Stimulated activated CD8-positive, alpha-beta memory T cell treated with anti-CD3 and anti-CD28 coated beads, Interleukin-7, amount 100 ng/mL, for 24 hours (primary cell): ENCODE data around the gene UBE2D4.
"Not testable (repeated sequence)": the region's sequence is repeated elsewhere in the genome, so short reads cannot be mapped to it uniquely, and the experiment has no call there.

ENCODE experiments used
- DNase-seq: peaks from one replicate; pipeline ENCODE4 v3.0.0-alpha.2; 2020; ENCODE audit warnings: low read depth

Gene UBE2D4

DNA sequence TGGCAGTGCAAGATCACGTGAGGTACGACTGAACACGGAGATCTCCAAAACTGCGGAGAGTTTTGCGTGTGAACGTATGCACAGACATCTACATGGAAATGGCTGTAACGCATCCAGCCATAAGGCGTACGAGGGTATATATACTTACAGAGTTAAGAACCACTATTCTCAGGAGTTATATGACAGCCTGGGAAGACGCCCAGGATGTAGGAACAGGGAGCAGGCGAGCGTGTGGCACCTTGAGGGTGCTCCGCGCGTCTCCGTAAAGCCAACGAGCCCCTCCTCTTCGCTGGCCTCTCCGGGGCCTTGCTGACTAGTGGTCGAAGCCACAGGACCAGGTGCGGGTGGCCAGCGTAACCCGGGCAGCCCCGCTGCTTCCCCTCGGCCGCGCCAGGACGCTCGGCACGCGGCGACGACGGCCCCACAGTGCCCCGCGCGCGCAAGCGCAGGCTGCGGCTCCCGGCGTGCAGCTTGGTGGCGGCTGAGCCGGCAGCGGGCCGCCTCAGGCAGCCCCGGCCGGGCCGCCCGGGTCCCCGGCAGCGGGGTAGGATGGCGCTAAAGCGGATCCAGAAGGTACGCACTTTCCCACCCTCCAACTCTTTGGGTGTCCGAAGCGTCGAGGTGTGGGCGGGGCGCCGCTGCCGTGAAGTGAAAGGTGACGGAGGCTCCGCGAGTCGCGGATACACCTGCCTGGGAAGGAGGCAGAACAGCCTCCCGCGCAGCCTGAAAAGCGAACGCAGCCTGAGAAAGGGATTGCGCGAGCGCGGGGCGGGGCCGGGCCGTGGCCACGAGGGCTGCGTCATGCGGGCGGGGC, at the start of gene UBE2D4:
UBE2D4 (plus strand) TSS at position 453 of the 814 bp plus-strand sequence; CDS start at position 550, 97 bp downstream.
- peak; percentile 79 for DNase-seq

DNA sequence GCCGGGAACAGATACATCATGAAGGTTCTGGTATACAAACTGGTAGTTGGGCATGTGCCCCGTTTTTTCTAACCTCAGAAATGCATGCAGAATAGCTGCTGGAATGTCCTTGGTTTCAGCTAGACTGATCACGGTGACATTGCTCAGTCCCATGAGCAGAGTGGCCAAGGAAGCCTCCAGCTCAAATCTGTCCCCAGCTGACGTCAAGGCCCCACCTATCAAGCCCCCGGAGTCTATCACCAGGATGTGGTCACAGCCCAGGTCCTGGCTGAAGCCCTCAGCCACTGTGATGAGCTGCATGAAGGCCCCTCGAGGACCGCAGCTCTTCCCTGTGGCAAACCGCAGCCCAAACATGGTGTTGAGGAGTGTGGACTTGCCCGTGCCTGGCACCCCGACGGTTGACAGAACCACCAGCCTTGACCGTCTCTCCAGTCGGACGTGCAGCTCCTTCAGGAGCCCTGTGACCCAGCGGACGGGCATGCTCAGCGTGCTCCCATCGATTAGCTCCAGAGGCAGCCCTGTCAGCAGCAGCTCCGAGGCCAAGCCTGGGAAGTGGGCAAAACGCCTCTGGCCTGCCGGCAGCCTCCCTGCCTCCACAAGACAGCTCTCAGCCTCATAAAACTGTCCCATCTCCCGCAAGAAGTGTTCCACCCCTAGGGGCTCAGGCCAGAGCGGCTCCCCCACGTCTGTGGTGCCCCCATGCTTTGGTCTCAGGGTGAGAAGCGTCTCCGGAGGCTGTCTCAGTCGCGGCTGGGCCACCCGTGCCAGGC, 49.1 kb upstream of the UBE2D4 start:
- DNase-seq = no peak

DNA sequence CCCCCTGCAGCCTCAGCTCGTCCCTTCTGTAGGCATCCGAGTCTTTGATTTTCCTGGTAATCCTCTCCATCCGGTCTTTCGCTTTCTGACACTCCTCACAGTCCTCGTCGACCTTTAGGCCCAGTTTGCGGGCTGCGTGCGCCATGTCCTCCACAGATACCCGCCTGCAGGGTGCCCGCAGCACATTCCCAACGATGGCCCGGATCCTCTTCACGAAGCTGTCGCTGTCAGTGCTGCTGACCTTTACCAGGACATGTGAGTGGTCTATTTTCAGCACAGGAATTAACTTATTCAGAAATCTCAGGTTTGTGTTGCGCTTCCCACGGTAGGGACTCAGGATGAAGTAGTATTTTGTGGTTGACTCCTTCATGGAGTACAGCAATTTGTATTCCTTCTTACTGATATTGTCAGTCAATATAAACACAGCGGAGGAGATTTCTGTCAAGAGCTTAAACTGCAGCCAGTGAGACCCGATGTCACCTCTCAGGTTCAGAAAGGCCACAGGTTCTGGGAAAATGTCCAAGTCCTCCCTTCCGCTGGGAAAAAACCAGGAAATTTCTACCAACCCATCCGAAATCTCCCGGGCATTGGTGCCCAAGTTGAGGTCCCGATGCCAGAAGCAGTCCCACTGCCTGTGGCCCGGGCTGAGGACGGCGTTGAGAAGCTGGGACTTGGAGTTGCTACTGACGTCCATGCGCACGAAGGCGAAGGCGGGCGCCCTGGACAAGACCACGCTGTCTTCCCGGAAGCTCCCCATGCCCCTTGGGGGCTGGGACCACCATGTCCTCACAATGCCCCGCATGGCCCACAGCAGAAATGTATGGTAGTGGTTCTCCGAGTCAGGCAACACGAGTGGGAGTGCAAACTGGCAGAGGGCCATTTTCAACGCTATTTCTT, 48.0 kb upstream of the UBE2D4 start:
- DNase-seq = no peak

DNA sequence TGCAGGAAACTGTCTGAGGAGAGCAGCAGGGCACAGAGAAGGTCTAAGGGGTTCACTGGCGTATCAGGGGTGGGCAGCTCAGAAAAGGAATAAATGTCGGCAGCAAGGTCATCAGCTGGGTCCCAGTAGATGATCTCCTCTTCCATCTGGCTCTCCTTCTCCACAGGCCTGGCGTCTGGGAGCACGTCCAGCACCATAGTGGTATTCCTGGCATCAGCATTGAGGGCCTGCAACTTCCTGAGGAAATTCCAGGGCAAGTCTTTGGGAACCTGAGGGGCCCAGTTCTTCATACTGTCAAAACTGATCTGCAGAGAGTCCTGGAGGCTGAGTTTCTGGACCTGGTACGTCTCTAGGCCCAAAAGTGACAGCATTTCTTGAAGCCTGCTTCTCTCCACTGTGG, 47.4 kb upstream of the UBE2D4 start:
- no peak for DNase-seq

DNA sequence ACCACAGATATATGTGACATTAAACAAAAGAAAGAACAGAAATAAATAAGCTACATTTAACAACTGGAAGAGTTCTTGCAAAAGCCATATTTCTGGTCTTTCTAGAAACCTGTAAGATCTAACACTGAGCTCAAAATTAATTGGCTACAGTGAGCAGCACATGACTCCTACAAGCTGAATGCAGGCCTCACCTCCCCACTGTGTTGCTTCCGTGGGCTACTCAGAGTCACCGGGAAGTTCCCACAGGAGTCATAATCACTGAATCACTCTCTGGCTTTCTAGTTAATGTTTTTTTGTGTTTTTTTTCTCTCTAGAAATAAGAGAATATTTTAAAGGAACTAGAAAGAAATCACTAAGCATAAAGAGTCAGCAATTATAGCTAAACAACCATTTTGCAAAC, 46.8 kb upstream of the UBE2D4 start:
- DNase-seq = no peak

DNA sequence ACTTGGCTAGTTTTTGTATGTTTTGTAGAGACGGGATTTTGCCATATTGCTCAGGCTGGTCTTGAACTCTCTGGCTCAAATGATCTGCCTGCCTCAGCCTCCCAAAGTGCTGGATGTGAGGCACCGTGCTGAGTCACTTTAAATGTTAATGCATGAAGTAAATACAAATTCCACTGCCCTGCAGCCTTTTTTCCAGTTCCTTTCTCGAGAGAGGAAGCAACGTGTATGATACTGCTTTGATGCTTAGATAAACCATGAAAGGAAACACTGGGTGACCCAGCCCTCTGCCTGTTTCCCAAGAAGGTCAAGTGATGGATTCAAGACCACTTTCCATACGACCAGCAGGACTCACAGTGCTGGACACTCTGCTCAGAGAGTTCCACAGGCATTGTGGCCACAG, 45.6 kb upstream of the UBE2D4 start:
- no peak for DNase-seq

DNA sequence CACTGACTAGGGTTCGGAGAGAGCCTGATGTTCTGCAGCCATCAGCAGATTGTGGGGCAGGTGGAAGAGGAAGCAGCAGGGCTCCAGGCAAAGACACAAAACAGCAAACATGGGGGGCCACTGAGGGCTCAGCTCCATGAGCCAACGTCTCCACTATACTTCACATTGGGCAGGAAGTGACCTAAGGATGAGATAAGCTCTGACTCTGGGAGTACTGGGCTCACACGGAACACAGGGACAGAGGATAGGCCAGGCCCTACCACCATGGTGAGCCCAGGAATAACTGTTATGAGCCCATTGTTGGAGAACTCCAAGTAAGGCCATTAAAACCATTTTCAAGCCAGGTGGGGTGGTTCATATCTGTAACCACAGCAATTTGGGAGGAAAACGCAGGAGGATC, 42.0 kb upstream of the UBE2D4 start:
- no peak for DNase-seq

DNA sequence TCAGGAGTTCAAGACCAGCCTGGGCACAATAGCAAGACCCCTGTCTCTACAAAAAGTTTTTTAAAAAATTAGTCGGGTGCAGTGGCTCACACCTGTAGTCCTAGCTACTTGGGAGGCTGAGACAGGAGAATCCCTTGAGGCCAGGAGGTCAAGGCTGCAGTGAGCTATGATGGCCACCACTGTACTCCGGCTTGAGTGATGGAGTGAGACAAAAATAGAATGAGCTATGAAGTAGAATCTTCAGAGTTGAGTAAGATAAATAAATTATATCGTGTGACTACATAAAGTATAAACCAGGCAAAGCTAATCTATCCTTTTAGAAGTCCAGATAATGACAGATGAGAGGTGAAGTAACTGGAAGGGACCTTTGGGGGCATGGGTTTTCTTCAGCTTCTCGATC, 41.6 kb upstream of the UBE2D4 start:
- DNase-seq = no peak

DNA sequence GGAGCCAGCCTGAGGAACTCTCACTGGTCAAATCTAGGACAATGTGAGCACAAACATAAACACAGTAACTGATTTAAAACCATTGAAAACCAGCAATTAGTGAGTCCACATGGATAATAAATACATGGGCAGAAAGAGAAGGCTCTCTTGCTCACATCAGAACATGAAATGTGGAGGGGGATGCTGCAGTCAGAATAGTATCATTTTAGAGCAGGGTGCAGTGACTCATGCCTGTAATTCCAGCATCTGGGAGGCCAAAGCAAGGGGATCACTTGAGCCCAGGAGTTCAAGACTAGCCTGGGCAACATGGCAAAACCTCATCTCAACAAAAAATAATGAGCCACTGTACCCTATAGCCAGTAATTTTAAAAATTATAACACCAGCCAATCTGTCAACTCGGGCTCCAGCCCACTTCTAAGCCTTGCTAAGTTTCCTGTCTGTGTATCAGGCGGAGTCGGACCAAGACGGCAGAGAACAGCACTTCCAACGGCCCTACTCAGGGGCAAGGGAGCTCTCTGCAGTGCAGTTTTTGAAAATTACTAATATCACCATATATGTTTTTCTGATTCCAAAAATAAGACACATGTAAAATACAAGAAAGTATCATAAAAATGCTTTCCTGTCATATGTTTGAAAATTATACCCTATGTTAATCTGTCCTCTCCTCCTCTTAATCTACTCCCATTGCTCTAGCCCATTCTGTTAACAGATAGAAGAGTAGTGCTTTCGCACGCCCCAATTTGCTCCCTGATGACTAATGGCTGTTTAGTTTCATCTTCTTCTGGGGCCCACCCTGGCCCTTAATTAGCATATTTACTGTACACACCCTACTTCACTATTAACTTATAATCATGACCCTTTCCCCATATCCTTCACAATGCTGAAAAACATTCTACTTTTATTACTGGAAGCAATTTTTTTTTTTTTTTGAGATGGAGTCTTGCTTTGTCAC, 37.0 kb upstream of the UBE2D4 start:
- DNase-seq = no peak

DNA sequence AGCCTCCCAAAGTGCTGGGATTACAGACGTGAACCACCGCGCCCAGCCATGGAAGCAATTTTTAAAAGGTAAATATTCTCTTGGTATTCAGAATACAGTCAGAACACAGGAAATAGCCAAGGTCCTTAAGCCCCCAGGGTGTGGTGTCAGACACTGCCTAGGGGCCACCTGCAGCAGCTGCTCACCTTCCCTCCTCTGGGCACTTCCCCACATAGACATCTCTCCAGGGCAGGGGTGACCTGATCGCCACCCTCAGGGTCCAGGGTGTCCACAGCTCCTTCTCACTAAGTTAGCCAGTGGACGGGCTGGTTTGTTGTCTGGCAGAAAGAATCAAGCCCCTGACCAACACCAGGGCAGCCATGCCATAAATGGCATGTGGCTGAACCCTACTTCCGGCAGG, 35.8 kb upstream of the UBE2D4 start:
- no peak for DNase-seq

DNA sequence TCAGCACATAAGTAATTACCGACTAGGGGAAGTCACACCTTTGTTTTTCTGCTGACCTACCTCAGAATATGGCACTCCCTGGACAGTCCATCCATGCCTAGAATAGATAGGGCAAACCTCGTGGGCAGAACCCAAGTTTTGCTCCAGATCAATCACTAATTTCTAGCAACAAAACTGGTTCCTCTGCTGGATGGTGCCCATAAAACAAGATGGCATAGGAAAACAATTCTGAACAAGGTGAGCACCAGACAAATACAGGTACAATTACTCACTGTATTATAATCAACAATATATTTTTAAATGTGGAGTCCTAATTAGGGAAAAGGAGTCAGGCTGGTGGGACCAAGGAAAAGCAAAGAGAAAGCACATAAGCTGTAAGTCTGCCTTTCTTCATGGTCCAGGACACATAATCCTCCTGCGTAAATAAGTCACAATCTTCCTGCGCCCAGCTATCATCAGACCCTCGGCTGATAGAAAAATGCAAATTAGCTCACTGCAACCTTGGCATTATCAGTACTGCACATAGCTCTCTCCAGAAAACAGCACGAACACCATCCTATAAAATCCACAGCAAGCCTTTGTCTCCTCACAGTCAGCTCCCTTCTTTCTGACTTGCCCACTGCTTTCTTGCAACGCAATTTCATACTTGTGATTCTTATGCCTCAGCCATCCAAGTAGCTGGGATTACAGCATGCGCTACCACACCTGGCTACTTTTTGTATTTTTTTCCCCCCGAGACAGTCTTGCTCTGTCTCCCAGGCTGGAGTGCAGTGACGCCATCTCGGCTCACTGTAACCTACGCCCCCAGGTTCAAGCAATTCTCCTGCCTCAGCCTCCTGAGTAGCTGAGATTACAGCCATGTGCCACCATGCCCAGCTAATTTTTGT, 34.9 kb upstream of the UBE2D4 start:
- DNase-seq = no peak

DNA sequence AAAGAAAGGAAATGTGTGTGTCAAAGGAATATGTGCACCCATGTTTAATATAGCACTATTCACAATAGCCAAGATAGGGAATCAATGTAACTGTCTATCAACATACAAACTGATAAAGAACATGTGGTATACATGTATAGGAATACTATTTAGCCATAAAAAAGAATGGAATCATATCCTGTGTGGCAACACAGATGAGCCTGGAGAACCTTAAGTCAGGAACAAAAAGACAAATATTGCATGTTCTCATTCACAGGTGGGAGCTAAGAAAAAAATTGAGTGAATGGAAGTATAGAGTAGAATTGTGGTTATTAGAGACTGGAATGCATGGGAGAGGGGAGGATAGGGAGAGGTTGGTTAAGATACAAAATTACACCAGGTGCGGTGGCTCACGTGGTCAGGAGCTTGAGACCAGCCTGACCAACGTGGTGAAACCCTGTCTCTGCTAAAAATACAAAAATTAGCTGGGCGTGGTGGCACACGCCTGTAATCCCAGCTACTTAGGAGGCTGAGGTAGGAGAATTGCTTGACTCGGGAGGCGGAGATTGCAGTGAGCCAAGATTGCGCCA, 30.3 kb upstream of the UBE2D4 start:
- DNase-seq = no peak

DNA sequence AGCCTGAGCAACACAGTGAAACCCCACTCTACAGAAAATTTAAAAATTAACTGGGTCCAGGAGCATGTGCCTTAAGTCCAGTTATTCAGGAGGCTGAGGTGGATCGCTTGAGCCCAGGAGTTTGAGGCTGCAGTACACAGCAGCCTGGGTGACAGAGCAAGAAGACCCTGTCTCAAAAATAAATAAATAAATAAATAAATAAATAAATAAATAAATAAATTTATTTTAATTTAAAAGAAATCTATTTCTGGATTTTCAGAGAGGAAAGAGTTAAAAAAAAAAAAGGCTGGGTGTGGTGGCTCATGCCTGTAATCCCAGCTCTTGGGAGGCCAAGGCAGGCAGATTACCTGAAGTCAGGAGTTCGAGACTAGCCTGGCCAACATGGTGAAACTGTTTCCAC, 27.7 kb upstream of the UBE2D4 start:
- not testable (repeated sequence) for DNase-seq

DNA sequence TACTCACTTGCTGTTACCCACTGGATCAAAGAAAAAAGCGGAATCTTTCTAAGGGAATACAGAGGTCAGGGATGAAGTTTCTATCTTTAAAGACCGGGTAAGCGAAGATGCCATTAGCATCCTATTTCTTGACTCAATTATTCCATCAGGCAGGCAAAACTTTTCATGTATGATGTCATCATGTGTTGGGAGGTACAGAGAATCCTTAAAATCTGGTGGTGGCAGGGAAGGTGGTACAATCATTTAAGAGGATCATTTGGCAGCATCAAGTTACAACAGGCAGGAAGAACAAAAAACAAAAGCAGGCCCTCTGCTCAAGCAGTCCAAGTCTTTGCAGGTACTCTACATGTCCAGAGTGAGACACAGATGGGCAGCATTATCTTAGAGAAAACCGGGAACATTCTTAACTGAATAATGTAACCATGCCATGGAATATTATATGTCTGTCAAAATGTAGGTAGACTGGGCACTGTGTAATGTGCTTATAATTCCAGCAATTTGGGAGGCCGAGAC, 23.6 kb upstream of the UBE2D4 start:
- no peak for DNase-seq

DNA sequence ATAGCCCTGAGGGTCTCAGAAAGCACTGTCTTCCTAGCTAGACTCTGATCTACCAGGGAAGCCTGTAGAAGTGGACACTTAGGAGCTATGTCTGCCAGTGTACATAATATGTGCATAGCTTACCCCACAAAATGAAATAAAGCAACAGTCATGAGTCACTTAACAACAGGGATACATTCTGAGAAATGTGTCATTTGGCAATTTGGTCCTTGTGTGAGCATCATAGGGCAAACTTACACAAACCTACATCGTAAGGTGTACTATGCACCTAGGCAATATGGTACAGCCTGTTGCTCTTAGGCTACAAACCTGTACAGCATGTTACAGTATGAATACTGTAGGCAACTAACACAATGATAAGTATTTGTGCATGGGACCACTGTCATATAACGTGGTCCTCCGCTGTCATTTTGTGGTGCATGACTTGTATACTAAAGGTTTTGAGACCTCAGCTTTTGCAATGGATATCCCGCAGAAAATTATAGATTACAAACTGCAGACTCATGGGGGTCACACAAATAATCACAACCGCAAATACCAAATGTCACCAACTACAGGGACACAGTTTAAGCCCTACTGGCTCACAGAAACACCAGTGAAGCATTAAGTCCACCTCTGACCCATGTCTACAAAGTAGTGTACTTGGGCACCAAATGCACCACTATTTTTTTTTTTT, 21.6 kb upstream of the UBE2D4 start:
- DNase-seq = no peak

DNA sequence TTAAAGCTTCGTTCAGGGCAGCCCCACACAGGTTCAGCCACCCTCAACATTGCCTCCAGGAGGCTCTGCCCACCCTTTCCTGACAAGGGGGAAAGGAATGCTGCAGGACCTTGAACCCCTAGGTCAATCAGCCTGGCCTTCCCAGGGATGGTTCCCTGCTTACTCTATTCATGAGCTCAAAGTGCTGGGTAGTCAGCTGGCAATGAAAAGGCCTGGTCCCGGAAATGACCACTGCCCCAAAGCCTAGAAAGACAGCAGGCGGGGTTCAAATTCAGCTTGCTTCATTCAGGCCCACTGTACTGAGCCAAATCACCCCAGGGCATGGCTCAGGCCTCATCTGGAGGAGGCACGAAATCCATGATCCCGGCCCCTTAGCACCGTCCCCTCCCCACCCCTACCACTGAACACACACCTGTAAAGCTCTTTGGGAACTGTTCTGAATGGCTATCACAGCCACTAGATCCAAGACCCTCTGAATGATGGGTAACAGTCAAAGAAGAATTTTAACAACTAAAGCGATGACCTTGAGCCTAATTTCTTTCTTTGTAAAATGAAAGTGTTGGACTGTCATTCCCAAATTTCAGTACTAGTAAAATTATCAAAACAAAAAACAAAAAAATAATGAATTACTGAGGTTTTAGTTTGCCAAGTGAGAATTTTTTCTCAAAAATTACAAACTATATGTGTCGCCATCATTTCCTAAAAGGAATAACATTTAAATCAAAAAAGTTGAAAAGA, 20.9 kb upstream of the UBE2D4 start:
- no peak for DNase-seq

DNA sequence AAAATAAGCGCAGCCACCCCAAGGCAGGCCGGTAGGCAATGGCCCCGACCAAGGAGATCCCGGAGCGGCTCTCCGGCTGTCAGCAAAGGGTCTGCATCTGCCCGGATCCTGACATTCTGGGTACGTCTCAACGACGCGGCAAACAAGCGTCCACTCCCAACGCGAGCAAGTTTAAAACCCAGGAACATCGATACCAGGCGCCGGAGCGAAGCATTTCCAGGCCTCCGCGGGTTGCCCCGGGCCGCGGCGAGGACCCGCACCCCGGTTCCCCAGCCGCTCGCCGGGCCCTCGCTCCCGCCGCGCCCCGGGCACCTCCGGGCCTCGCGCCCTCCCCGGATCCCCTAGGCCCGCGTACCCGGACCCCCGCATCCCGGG, 20.3 kb upstream of the UBE2D4 start:
- no peak for DNase-seq

DNA sequence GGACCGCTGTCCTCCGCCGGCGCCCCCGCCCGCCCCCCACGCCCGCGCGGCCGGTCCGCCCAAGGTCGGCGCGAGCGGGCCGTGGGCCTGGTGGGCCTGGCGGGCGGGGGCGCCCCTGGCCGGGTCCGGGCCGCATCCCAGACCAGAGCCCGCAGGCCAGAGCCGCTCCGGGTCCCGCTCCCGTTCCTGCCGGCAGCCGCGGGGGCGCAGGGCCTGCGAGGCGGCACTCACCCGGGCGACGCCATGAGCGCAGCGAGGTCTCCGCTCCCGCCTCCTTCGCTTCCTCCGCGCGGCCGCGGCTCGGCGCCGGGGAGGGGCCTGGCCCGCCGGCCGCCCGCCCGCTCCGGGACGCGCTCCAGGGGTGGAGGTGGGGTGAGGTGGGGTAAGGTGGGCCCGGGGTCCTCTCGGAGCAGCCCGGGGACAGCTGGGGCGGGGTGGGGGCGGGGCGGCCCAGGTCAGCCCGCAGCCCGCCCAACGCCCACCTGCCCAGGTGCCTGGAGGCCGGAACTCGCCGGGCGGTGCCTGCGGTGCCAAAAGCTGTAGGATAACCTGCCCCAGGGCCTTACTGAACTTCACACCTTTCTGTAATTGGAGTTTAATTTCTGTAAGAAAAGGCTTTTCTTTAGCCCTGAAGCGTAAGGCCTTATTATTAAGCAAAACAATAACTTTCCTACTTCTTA, 19.8 kb upstream of the UBE2D4 start, which contains the start of gene URGCP:
URGCP (minus strand) TSS at position 266 of the 680 bp plus-strand sequence; CDS start at position 245, 21 bp downstream.
- no peak for DNase-seq
